ENCODE results near the gene LYSMD3. TPM values are rescaled to one million over a fixed set of nuclear protein-coding genes. Genes with fewer than 3 reads are reported as not detected.

The LYSMD3 gene
- total and polyA plus RNA-seq, 4 donors = 11.5 to 26.8 (median 13.9) TPM

GRCh38 chr5:90561766-90562165 is 32.4 kb upstream of the LYSMD3 start:
- H3K4me1 ChIP-seq (ENCODE audit: control insufficient read depth, insufficient read depth, low read length) = peaks cover 10% of the 10 kb centered on the region
- H3K9me3 ChIP-seq (ENCODE audit: control insufficient read depth, insufficient read depth, low read length) = no peaks in the 10 kb centered on the region
- peaks cover 11% of the 10 kb centered on the region for H3K27me3 ChIP-seq (ENCODE audit: control insufficient read depth, insufficient read depth, low read length)
- H3K27ac ChIP-seq (ENCODE audit: low read depth, low read length) = no peak overlapping the region
- WGBS (ENCODE audit: insufficient coverage) = no CpG with 5 or more reads among the region's 1 CpG
- no peaks in the 10 kb centered on the region for H3K36me3 ChIP-seq (ENCODE audit: control insufficient read depth, insufficient read depth, low read length)
- no peak overlapping the region for H3K4me3 ChIP-seq (ENCODE audit: low read depth, low read length)
- DNase-seq (ENCODE audit: low read depth in 4 of 6, low spot score in 6 of 6) = peak in 1 of 6 donors; percentile 4

GRCh38 chr5:90560771-90561170 is 31.4 kb upstream of the LYSMD3 start:
- H3K9me3 ChIP-seq (ENCODE audit: control insufficient read depth, insufficient read depth, low read length) = no peaks in the 10 kb centered on the region
- H3K27me3 ChIP-seq (ENCODE audit: control insufficient read depth, insufficient read depth, low read length) = peaks cover 11% of the 10 kb centered on the region
- no peak overlapping the region for H3K4me3 ChIP-seq (ENCODE audit: low read depth, low read length)
- no peaks in the 10 kb centered on the region for H3K36me3 ChIP-seq (ENCODE audit: control insufficient read depth, insufficient read depth, low read length)
- peaks cover 10% of the 10 kb centered on the region for H3K4me1 ChIP-seq (ENCODE audit: control insufficient read depth, insufficient read depth, low read length)
- peak in 1 of 6 donors; percentile 5 for DNase-seq (ENCODE audit: low read depth in 4 of 6, low spot score in 6 of 6)
- no CpG with 5 or more reads among the region's 2 CpGs for WGBS (ENCODE audit: insufficient coverage)
- no peak overlapping the region for H3K27ac ChIP-seq (ENCODE audit: low read depth, low read length)

DNA sequence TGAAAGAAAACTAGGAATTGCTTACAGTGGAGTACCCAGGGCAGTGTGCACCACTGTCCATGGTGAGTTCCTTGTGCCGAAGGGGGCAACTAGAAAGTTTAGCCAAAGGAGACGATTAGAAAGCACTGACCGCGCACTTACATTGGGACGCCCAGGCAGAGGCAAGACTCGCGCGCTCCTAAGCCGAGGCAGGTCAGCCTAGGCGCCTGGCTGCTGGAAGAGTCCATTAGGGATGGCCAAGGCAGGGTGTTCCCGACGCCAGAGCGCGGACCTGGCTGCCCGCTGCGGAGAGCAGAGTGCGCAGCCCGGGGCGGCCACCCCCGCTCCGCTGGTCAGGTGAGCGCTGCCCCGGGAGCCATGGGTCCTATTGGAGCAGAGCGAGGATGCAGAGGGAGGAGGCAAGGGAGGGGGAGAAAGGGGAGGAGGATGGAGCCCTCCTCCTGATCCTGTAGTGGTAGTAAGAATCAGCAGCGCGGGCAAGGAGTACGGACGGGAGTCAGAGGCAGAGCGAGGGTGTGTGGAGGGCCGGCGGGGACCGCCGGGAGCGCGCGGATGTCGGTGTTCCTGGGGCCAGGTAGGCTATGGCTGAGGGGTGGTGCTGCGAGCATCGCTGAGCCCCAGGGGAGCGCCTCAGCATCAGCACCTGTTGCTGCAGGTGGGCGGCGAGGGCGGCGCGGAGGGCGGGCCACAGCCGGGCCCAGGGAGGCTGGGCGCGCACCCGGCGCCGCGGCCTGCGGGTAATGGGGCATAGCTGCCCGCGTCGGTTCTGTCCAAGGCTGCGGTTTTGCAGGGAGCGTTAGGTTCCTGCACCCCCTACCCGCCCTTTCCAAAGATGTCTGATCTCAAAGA is 29.2 kb upstream of the LYSMD3 start, which contains the start of gene ADGRV1:
ADGRV1 (plus strand) TSS at position 454 of the 849 bp plus-strand sequence; CDS start at position 553, 99 bp downstream.
- H3K9me3 ChIP-seq (ENCODE audit: control insufficient read depth, insufficient read depth, low read length) = no peaks in the 10 kb centered on the region
- peak within 1 kb of the TSS; percentile 63 for H3K27ac ChIP-seq (ENCODE audit: low read depth, low read length)
- H3K36me3 ChIP-seq (ENCODE audit: control insufficient read depth, insufficient read depth, low read length) = no peaks in the 10 kb centered on the region
- WGBS (ENCODE audit: insufficient coverage) = 0% methylated on average over 54 of the region's 60 CpGs
- H3K4me3 ChIP-seq (ENCODE audit: low read depth, low read length) = peak within 1 kb of the TSS; percentile 59
- peaks cover 11% of the 10 kb centered on the region for H3K27me3 ChIP-seq (ENCODE audit: control insufficient read depth, insufficient read depth, low read length)
- DNase-seq (ENCODE audit: low read depth in 4 of 6, low spot score in 6 of 6) = peak; percentile 65 to 96 (median 72)
- H3K4me1 ChIP-seq (ENCODE audit: control insufficient read depth, insufficient read depth, low read length) = peaks cover 10% of the 10 kb centered on the region

DNA sequence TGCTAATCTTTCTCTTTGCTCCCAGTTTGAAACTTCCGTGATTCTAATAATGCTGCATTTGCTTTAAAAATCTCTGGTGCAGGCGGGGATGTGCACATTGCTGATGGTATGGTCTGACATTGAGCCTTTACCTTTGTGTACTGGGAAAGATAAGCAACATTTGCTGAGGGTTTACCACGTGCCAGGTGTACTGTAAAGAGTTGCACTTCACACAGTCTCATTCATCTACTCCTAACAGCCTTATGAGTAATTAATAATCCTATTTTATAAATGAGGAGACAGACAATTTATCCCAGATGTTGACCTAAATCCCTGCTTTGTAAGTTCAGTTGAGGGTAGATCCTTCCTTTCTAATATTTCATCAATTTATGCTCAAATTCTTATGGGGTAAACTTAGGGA is 28.5 kb upstream of the LYSMD3 start:
- Histone ChIP-seq H3K27me3 (ENCODE audit: control insufficient read depth, insufficient read depth, low read length) (peaks cover 11% of the 10 kb centered on the region), H3K9me3 (ENCODE audit: control insufficient read depth, insufficient read depth, low read length) (no peaks in the 10 kb centered on the region), H3K27ac (ENCODE audit: low read depth, low read length) (peak overlapping the region; percentile 63), H3K36me3 (ENCODE audit: control insufficient read depth, insufficient read depth, low read length) (no peaks in the 10 kb centered on the region), H3K4me1 (ENCODE audit: control insufficient read depth, insufficient read depth, low read length) (peaks cover 10% of the 10 kb centered on the region), H3K4me3 (ENCODE audit: low read depth, low read length) (peak overlapping the region; percentile 59)
- DNase-seq (ENCODE audit: low read depth in 4 of 6, low spot score in 6 of 6) = no peak
- 10% methylated on average over 2 of the region's 3 CpGs for WGBS (ENCODE audit: insufficient coverage)

- no peaks in the 10 kb centered on the region for H3K9me3 ChIP-seq (ENCODE audit: control insufficient read depth, insufficient read depth, low read length)
- DNase-seq (ENCODE audit: low read depth in 4 of 6, low spot score in 6 of 6) = peak in 2 of 6 donors; percentile 25 to 87
- H3K4me3 ChIP-seq (ENCODE audit: low read depth, low read length) = no peak overlapping the region
- no peaks in the 10 kb centered on the region for H3K36me3 ChIP-seq (ENCODE audit: control insufficient read depth, insufficient read depth, low read length)
- WGBS (ENCODE audit: insufficient coverage) = 17% methylated on average over 7 of the region's 9 CpGs
- H3K4me1 ChIP-seq (ENCODE audit: control insufficient read depth, insufficient read depth, low read length) = peaks cover 9% of the 10 kb centered on the region
- H3K27ac ChIP-seq (ENCODE audit: low read depth, low read length) = no peak overlapping the region
- peaks cover 11% of the 10 kb centered on the region for H3K27me3 ChIP-seq (ENCODE audit: control insufficient read depth, insufficient read depth, low read length)
Observed at GRCh38 chr5:90557391-90557790, 28.0 kb upstream of the LYSMD3 start.

GRCh38 chr5:90555666-90556065 is 26.3 kb upstream of the LYSMD3 start:
- H3K4me3 ChIP-seq (ENCODE audit: low read depth, low read length) = no peak overlapping the region
- DNase-seq (ENCODE audit: low read depth in 4 of 6, low spot score in 6 of 6) = no peak
- H3K4me1 ChIP-seq (ENCODE audit: control insufficient read depth, insufficient read depth, low read length) = peaks cover 6% of the 10 kb centered on the region
- no peak overlapping the region for H3K27ac ChIP-seq (ENCODE audit: low read depth, low read length)
- no peaks in the 10 kb centered on the region for H3K36me3 ChIP-seq (ENCODE audit: control insufficient read depth, insufficient read depth, low read length)
- peaks cover 11% of the 10 kb centered on the region for H3K27me3 ChIP-seq (ENCODE audit: control insufficient read depth, insufficient read depth, low read length)
- no peaks in the 10 kb centered on the region for H3K9me3 ChIP-seq (ENCODE audit: control insufficient read depth, insufficient read depth, low read length)

GRCh38 chr5:90554358-90555006 is 25.1 kb upstream of the LYSMD3 start:
- no peaks in the 10 kb centered on the region for H3K9me3 ChIP-seq (ENCODE audit: control insufficient read depth, insufficient read depth, low read length)
- peaks cover 6% of the 10 kb centered on the region for H3K4me1 ChIP-seq (ENCODE audit: control insufficient read depth, insufficient read depth, low read length)
- no peak overlapping the region for H3K4me3 ChIP-seq (ENCODE audit: low read depth, low read length)
- 84% methylated on average over 2 of the region's 4 CpGs for WGBS (ENCODE audit: insufficient coverage)
- H3K36me3 ChIP-seq (ENCODE audit: control insufficient read depth, insufficient read depth, low read length) = no peaks in the 10 kb centered on the region
- peaks cover 9% of the 10 kb centered on the region for H3K27me3 ChIP-seq (ENCODE audit: control insufficient read depth, insufficient read depth, low read length)
- no peak overlapping the region for H3K27ac ChIP-seq (ENCODE audit: low read depth, low read length)
- DNase-seq (ENCODE audit: low read depth in 4 of 6, low spot score in 6 of 6) = peak in 1 of 6 donors; percentile 1

DNA sequence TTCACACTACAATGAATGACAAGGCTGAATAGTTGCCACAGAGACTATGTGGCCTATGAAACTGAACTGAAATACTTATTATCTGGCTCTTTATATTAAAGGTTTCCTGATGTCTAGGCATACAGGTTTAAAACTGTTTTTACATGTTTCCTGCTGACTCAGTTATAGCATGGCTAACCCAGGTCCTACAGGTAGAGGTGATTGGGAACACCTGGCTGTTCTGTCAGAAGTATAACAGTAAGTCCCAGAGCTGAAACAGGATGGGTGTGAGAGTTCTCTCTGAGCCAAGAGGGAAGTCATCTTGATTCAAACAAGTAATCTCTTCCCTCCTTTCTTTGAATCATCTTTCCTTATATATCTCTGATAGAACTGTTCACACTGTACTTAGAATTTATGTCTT is 24.3 kb upstream of the LYSMD3 start:
- no peak for DNase-seq (ENCODE audit: low read depth in 4 of 6, low spot score in 6 of 6)
- Histone ChIP-seq H3K4me1 (ENCODE audit: control insufficient read depth, insufficient read depth, low read length) (peaks cover 6% of the 10 kb centered on the region), H3K9me3 (ENCODE audit: control insufficient read depth, insufficient read depth, low read length) (no peaks in the 10 kb centered on the region), H3K27ac (ENCODE audit: low read depth, low read length) (no peak overlapping the region), H3K27me3 (ENCODE audit: control insufficient read depth, insufficient read depth, low read length) (peaks cover 8% of the 10 kb centered on the region), H3K4me3 (ENCODE audit: low read depth, low read length) (no peak overlapping the region), H3K36me3 (ENCODE audit: control insufficient read depth, insufficient read depth, low read length) (no peaks in the 10 kb centered on the region)

GRCh38 chr5:90551376-90551775 is 22.0 kb upstream of the LYSMD3 start:
- Histone ChIP-seq H3K36me3 (ENCODE audit: control insufficient read depth, insufficient read depth, low read length) (no peaks in the 10 kb centered on the region), H3K4me3 (ENCODE audit: low read depth, low read length) (no peak overlapping the region), H3K27ac (ENCODE audit: low read depth, low read length) (no peak overlapping the region), H3K9me3 (ENCODE audit: control insufficient read depth, insufficient read depth, low read length) (no peaks in the 10 kb centered on the region), H3K27me3 (ENCODE audit: control insufficient read depth, insufficient read depth, low read length) (no peaks in the 10 kb centered on the region), H3K4me1 (ENCODE audit: control insufficient read depth, insufficient read depth, low read length) (no peaks in the 10 kb centered on the region)
- DNase-seq (ENCODE audit: low read depth in 4 of 6, low spot score in 6 of 6) = no peak
- WGBS (ENCODE audit: insufficient coverage) = 85% methylated on average over 5 of the region's 5 CpGs

DNA sequence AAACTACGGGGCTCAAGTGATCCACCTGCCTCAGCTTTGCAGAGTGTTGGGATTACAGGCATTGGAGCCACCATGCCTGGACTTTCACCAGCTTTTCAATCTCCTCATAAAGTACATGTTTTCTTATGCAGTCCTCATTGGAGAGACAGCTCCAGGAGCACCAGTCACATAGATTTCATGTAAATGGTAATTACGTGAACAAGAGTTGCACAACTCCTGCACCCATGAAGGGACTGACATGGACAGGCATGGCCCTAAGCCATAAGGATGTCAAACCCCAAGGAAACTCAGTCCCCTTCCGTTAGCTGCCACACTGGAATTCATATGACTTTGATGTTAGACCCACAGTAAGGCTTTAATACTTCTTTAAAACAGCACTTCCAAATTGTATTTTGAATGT is 21.6 kb upstream of the LYSMD3 start:
- 100% methylated on average over 2 of the region's 3 CpGs for WGBS (ENCODE audit: insufficient coverage)
- no peak overlapping the region for H3K27ac ChIP-seq (ENCODE audit: low read depth, low read length)
- no peaks in the 10 kb centered on the region for H3K36me3 ChIP-seq (ENCODE audit: control insufficient read depth, insufficient read depth, low read length)
- no peak for DNase-seq (ENCODE audit: low read depth in 4 of 6, low spot score in 6 of 6)
- no peaks in the 10 kb centered on the region for H3K27me3 ChIP-seq (ENCODE audit: control insufficient read depth, insufficient read depth, low read length)
- no peaks in the 10 kb centered on the region for H3K9me3 ChIP-seq (ENCODE audit: control insufficient read depth, insufficient read depth, low read length)
- no peak overlapping the region for H3K4me3 ChIP-seq (ENCODE audit: low read depth, low read length)
- no peaks in the 10 kb centered on the region for H3K4me1 ChIP-seq (ENCODE audit: control insufficient read depth, insufficient read depth, low read length)

All from spinal cord (tissue), 10 donors.